Inflammatory macrophage treated with lipopolysaccharide for 4 hours (primary cell): Measurements from ENCODE around the gene UBE4B.
"Not testable (repeated sequence)": the region's sequence is repeated elsewhere in the genome, so short reads cannot be mapped to it uniquely, and the experiment has no call there.

Experiments
- DNase-seq: peaks from one replicate; pipeline ENCODE4 v3.0.0-alpha.2; 2020

Gene UBE4B

DNA sequence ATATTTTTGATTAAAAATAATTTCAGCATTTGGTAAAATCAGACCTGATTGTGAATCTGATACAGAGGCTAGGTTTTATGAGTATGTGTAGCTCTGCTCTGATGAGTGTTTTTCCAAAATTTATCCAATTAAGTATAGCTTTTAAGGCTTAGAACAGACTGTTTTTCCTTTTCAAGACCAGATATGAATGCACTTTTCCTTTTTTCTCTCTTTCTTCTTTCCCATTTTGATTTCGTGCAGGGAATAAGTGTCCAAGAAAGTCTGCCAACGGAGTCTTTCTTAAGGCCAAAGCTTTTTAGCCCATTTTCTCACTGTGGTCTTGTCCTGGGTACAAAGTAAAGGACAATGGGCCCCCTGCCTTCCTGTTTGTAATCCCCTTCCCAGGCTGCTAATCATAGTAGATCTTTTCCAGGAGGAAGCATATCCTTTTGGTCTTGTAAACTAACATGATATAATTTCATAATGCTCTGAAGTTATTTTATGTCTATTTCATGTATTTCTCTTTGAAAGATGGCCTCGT is 180.5 kb downstream of the UBE4B start:
- no peak for DNase-seq

DNA sequence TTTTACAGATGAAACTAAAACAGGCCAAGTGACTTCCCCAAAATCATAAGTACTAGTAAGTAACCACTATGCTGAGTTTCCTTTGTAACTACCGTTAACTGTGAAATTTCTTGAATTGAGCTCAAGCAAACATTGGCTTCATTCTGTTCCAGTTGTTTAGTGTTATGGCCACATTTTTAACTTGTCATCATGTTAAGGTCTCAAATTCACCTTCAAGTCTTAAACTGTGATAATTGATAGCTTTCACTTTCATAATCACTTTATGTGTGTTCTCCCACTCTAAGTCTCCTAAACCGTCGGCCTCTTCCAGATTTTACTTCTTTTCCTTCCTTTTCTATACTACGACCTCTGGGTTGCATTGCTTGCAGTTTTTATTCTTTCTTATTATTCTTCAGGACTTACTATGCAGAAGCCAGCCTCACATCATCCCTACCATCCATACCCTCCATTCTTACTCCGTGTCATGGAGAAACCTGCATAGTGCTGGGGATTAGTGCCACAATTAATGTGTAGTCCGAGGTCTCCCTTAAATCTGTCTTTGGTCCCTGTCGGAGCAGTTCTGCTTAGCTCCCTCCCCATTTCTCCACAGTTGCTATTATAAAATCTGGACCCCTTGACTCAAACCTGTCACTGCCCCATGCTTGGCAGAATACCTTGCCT is 183.5 kb downstream of the UBE4B start:
- DNase-seq: peak; percentile 58

DNA sequence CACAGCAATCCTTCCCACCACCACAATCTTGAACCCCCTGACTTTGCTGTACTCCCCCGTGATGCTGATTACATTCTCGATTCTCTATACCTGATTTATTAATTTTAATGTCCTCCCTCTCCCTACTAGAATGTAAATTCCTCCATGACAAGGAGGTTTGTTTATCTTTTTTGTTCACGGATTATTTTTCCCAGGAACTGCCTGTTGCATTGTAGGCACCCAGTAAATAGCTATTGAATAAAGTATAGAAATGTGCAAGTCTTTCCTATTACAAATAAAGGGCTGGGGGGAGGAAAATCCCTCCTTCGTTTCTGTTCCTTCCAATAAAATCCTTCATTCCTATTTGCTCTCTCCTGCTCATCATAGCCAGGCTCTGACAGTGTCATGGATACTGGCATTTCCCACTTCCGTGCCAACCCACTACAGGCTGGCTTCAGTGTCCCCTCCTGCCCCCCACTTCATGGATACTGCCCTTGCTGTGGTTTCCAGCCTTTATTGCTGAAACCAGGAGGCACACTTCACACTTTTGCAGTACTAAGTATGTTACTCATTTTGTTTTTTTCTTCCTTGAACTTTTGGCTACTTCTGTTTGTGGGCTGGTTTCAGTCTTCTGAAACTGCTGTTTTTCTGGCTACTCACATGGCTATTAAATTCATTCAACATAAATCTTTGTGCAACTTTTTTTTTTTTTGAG is 185.1 kb downstream of the UBE4B start:
- DNase-seq: peak; percentile 87

DNA sequence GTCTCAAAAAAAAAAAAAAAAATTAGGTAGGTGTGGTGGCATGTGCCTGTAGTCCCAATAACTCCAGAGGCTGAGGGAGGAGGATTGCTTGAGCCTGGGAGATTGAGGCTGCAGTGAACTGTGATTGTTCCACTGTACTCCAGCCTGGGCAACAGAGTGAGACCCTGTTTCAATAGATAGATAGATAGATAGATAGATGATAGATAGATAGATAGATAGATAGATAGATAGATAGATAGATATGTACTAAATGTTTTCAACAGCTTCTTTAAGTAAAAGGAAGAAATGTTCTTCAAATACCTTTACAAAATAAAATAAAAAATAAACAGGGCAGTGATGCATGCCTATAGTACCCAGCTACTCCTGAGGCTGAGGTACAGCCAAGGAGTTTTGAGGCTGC is 187.4 kb downstream of the UBE4B start:
- DNase-seq: no peak

DNA sequence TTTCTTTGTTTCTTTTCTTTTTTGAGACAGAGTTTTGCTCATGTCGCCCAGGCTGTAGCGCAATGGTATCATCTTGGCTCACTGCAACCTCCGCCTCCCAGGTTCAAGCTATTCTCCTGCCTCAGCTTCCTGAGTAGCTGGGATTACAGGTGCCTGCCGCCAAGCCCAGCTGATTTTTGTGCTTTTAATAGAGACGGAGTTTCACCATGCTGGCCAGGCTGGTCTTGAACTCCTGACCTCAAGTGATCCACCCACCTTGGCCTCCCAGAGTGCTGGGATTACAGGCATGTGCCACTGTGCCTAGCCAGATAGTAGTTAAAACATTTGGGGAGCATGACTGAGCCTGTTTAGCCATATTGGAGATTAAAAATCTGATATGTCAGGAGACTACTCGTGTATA is 187.9 kb downstream of the UBE4B start:
- DNase-seq: not testable (repeated sequence)

DNA sequence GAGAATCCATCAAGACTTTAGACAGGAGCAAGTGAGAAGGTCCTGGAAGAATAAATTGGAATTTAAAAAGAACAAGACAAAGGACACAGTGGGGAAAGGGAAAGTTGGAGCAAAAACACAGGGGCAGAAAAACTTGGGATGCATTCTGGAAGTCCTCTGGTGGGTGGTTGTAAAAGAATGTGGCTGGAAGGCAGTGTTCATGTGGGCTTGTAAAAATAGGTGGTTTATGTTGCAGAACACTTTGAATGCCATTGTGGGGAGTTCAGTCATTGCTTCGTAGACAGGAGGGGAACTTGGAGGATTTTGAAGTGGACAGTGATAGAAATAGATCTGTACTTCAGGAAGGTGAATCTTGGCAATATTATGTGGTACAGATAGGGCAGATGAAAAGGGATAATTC is 192.8 kb downstream of the UBE4B start:
- DNase-seq: no peak

DNA sequence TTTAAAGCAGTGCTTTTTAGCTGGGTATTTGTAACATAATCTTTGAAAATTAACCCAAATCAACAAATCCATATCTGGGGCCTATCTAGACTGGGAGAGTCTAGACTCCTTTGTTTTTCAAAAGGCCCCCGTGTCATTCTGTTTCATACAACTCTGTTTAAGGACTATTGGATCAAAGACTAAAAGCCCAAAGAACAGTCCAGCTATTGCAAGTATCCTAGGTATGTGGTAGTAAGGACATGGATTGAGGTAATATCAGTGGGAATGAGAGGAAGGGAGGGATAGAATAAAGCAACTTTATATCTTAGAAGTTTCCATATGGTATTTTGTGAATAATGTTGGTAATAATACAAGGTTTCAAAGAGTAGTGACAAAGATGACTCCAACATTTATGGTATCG is 195.8 kb downstream of the UBE4B start:
- no peak for DNase-seq

DNA sequence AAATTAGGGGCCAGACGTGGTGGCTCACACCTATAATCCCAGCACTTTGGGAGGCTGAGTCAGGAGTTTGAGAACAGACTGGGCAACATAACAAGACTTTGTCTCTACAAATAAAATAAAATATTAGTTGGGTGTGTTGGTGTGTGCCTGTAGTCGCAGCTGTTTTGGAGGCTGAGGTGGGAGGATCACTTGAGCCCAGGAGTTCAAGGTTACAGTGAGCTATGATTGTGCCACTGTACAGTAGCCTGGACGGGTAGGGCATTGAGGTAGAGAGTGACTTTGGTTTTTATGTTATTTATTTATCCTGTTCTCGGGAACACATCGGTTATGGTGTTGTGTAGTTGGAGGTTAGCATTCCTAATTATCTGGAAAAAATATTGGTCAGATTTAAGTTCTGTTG is 197.1 kb downstream of the UBE4B start:
- DNase-seq: no peak
